D721Med (cell line): ENCODE results near the gene FAAP100.

Source experiments
- DNase-seq: peaks from one replicate; pipeline ENCODE4 v3.0.0; 2011; ENCODE audit warnings: low spot score; ENCODE audit not compliant: insufficient read length
- FAIRE-seq: peaks from 2 replicates; lab custom pipeline; 2011; peaks lifted over from hg19 to GRCh38; lab: Jason Lieb, UNC
- TF ChIP-seq, protein P1 (sequence below): IDR thresholded peaks from 2 replicates; pipeline ENCODE4 v1.5.1; 2012; ENCODE audit warnings: mild to moderate bottlenecking, control low read depth; ENCODE audit not compliant: insufficient read depth; ENCODE audit errors: missing control alignments

FAAP100 gene

DNA sequence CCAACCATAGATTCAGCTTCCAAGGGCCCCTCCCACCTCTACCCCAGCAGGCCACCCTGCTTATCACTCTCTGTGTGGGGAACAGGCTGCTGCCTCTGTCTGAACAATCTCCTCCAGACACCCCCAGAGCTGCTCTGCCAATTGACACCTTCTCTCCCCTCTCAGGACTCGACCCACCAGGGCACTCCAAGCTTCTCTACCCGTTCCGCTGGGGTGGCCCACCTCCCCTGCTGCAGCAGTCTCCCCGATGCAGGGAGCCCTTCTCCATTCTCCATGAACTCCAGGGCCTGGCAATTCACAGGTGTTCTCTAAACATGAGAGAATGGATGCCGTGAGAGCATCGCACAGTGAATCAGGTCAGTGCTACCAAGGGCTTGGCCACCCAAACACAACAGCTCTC lies 28.3 kb upstream of the FAAP100 start:
- TF ChIP-seq, protein P1, sequence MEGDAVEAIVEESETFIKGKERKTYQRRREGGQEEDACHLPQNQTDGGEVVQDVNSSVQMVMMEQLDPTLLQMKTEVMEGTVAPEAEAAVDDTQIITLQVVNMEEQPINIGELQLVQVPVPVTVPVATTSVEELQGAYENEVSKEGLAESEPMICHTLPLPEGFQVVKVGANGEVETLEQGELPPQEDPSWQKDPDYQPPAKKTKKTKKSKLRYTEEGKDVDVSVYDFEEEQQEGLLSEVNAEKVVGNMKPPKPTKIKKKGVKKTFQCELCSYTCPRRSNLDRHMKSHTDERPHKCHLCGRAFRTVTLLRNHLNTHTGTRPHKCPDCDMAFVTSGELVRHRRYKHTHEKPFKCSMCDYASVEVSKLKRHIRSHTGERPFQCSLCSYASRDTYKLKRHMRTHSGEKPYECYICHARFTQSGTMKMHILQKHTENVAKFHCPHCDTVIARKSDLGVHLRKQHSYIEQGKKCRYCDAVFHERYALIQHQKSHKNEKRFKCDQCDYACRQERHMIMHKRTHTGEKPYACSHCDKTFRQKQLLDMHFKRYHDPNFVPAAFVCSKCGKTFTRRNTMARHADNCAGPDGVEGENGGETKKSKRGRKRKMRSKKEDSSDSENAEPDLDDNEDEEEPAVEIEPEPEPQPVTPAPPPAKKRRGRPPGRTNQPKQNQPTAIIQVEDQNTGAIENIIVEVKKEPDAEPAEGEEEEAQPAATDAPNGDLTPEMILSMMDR, result no peak
- FAIRE-seq (no peak), DNase-seq (no peak)

DNA sequence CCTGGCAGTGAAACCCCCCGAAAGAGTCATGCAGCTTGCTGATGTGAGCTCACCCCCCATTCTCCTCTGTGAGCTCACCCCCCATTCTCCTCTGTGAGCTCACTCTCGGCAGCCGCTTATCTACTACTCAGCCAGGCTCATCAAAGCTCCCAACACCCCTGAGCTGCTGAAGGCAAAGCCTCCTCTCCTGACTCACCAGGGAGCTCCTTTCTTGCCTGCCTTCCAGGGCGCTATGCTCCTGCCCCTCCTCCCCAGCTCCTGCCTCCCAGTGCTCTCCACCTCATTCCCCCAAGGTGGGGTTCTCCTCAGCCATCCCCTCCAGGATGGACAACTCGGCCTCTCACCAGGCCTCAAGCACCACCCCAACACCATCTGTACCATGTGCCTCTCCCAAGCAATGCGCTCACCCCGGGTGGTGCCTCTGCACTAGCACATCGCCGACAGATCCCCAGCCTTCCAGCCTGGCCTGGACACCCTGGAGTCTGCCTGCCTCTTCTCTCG lies 27.7 kb upstream of the FAAP100 start:
- FAIRE-seq (no peak), DNase-seq (no peak)
- TF ChIP-seq, protein P1, result no peak

DNA sequence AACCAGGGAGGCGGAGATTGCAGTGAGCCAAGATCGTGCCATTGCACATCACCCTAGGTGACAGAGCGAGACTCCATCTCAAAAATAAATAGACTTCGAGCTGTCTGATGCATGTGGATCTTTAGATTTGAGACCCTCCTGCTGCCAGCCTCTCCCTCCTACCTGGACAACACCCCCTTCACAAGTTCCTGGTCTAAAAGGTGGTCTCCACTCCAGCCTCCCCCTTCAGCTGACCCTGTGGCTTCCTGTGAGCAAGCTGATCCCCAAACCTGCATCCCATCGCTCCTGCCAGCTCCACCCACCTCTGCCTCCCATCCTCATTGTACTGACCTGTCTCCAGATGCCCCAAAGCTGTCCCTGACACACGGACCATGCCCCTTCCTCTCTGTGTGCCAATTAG lies 27.1 kb upstream of the FAAP100 start:
- TF ChIP-seq, protein P1, result no peak
- no peak for FAIRE-seq

DNA sequence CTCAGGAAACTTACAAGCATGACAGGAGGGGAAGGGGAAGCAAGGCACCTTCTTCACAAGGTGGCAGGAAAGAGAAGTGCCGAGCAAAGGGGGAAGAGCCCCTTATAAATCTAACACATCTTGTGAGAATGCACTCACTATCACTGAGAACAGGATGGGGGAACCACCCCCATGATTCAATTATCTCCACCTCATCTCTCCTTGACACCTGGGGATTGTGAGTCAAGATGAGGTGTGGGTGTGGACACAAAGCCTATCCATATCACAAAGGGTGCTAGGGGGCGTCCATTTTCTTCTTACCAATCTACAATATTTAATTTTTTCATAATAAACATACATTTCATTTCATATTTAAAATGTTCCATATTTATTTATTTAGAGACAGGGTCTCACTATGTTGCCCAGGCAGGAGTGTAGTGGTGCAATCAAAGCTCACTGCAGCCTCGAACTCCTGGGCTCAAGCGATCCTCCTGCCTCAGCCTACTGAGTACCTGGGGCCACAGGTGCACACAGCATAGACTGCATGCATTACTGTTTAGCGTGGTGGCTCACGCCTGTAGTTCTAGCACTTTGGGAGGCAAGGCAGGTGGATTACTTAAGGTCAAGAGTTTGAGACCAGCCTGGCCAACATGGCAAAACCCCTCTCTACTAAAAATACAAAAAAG lies 26.5 kb upstream of the FAAP100 start:
- no peak for DNase-seq
- FAIRE-seq, result no peak
- TF ChIP-seq, protein P1, result no peak

More for the DNA sequence above, 27.1 kb upstream of the FAAP100 start:
- DNase-seq, result no peak

DNA sequence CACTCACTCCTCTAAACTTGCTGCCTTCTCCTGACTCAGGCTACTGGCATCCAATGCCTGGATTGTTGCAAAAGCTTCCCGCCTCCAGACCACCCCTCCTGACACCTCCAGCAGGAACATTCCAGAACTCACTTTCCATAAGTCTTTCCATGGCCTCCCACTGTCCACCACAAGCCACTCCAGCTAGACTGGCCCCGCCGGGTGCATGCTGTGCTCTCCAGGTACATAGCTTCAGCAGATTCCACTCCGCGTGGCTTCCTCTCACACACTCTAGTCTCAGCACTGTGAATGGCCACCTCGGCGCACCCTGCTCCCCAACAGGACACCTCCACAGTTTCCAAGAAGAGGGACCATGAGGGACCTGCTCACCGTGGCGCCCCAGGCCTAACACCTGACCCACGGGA lies 25.9 kb upstream of the FAAP100 start:
- FAIRE-seq (no peak), DNase-seq (no peak)
- TF ChIP-seq, protein P1, result no peak

DNA sequence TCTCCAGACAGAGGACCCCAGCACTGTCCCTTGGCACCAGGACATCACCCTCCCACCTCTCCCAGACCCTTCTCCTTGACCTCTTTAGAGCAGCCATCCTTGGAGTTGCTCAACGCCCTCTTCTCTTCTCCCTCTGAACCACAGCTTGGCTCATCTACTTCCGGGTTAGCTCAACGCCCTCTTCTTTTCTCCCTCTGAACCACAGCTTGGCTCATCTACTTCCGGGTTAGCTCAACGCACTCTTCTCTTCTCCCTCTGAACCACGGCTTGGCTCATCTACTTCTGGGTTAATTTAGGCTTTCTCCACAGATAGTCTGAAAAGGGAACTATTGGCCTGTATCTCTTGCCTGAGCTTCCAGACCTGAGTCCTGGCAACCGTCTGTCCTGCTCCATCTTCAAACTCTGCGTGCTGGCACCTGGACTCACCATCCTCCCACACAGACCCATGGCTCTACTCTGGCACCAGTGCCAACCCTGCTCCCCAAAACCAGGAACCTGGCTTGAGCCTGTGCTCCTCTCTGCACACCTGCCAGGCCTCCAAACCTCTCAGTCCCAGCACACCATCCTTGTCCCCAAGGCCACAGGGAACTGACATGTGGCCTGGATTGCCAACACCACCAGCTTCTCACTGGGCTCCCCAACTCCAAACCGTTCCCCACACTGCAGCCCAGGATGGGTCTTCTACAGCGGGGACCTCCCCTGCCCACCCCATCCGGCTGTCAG lies 25.3 kb upstream of the FAAP100 start:
- FAIRE-seq, result no peak
- TF ChIP-seq, protein P1, result no peak
- no peak for DNase-seq
